ENCODE measurements around the gene ARHGAP33.

GRCh38 chr19:35792312-35792711 is 16.9 kb downstream of the ARHGAP33 start:
- no peak for TF ChIP-seq CTCF (IDR thresholded peaks at IDR 0.05)
- TF ChIP-seq POLR2A (IDR thresholded peaks at IDR 0.05): no peak
